Effector memory CD8-positive, alpha-beta T cell (primary cell): ENCODE measurements around the gene TNPO2.
A peak's percentile ranks its signal among the peaks of the same experiment; 100 is the strongest.
"Not testable (repeated sequence)": the region's sequence is repeated elsewhere in the genome, so short reads cannot be mapped to it uniquely, and the experiment has no call there.

Experiments used
- ATAC-seq: fragments of 150-1000 bp; cut with Tn5 transposase; replicated peaks from 2 replicates; pipeline ENCODE4 v1.10.0; 2021; ENCODE audit warnings: mild to moderate bottlenecking, moderate library complexity
- DNase-seq, 3 experiments: peaks; one replicate each; pipeline ENCODE4 v3.0.0; 2021
- H3K27ac Mint-ChIP-seq, 2 donors: one replicate each; pipeline ENCODE4 v1.8.0; 2022; ENCODE audit warnings: mild to moderate bottlenecking in 2 of 2, mixed read lengths in 2 of 2, moderate library complexity in 2 of 2
- H3K27me3 Mint-ChIP-seq, 2 donors: one replicate each; pipeline ENCODE4 v1.8.0; 2022; ENCODE audit warnings: mixed read lengths in 2 of 2
- H3K36me3 Mint-ChIP-seq: one replicate; pipeline ENCODE4 v1.8.0; 2022; ENCODE audit warnings: mild to moderate bottlenecking, moderate library complexity, mixed read lengths; ENCODE audit not compliant: insufficient read depth
- H3K4me1 Mint-ChIP-seq, 2 donors: one replicate each; pipeline ENCODE4 v1.8.0; 2022; ENCODE audit warnings: low read depth in 2 of 2, mixed read lengths in 2 of 2
- H3K4me3 Mint-ChIP-seq, 2 donors: one replicate each; pipeline ENCODE4 v1.8.0; 2022; ENCODE audit warnings: mild to moderate bottlenecking in 2 of 2, mixed read lengths in 2 of 2, moderate library complexity in 2 of 2
- H3K9me3 Mint-ChIP-seq, 2 donors: one replicate each; pipeline ENCODE4 v1.8.0; 2022; ENCODE audit warnings: mixed read lengths in 2 of 2

TNPO2 gene

DNA sequence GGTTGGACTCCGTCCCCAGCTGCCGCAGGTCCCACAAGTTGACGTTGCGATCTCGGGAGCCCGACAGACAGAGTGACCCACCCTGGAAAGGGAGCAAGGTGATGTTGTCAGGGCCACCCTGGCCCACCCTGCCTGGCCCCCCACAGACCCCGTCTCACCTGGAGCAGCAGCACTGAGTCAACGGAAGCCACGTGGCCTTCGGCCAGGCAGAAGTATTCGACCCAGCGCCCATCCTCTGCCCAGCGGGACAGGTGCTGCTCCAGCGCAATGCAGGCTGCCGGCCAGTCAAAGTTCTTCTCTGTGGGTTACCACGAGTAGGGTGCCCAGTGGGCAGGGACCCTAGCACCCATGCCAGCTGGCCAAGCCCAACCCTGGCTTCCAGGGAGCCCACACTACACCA is 29.1 kb downstream of the TNPO2 start:
- no peak overlapping the region for H3K4me3 Mint-ChIP-seq
- DNase-seq (no peak), ATAC-seq (no peak)
- H3K27ac Mint-ChIP-seq: no peak overlapping the region
- H3K36me3 Mint-ChIP-seq: peaks cover 11% of the 10 kb centered on the region
- peaks cover 0 to 3% of the 10 kb centered on the region in 2 donors for H3K4me1 Mint-ChIP-seq
- no peaks in the 10 kb centered on the region for H3K9me3 Mint-ChIP-seq
- H3K27me3 Mint-ChIP-seq: no peaks in the 10 kb centered on the region

DNA sequence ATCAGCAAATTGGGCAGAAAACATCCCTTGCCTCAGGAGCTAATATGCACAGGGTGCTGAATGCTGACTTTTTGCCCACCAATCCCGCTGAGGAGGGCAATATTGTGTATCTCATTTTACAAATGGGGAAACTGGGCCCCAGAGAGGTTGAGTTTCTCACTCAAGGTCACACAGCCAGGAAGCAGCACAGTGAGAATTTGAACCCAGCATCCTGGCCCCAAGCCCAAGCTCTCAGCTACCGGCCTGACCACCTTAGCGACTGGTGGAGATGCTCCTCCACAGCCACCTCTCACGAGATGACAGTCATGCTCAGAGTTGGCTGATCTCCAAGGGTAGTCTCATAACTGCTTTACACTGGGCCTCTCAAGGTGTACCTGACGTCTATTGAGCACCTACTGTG is 30.8 kb downstream of the TNPO2 start:
- no peak overlapping the region for H3K27ac Mint-ChIP-seq
- no peak overlapping the region for H3K4me3 Mint-ChIP-seq
- ATAC-seq (no peak), DNase-seq (no peak)
- no peaks in the 10 kb centered on the region for H3K9me3 Mint-ChIP-seq
- H3K27me3 Mint-ChIP-seq: no peaks in the 10 kb centered on the region
- H3K4me1 Mint-ChIP-seq: peaks cover 0 to 3% of the 10 kb centered on the region in 2 donors
- peaks cover 11% of the 10 kb centered on the region for H3K36me3 Mint-ChIP-seq

DNA sequence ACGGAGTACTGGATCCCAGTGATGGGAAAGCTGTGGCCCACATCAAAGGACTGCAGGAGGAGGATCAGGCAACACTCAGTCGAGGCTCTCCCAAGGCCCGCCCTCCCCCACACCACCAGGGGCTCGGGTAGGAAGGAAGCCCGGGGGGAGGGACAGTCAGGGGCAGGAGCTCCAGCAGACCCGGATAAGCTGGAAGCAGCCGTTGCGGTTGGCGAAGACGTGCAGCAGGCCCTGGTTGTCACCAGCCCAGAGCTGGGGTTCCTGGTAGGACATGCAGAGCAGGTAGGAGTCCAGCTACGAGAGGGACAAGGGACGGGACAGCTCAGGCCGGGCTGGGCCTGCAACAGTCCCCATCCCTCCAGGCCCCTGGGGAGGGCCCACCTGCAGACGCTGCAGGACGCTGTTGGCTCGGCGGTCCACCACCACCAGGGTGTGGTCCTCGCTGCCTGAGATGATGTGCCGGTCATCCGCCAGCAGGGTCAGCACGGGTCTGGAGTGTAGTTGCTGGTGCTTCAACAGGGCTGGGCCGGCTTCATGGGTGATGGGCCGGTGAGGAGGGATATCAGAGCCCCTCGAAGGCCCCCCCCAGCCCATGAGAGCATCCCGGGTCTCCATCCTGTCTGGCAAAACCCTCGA is 34.0 kb downstream of the TNPO2 start:
- Mint-ChIP-seq H3K27ac (peak overlapping the region in 1 of 2 donors; percentile 57), H3K4me3 (no peak overlapping the region), H3K27me3 (no peaks in the 10 kb centered on the region), H3K9me3 (no peaks in the 10 kb centered on the region), H3K4me1 (peaks cover 0 to 3% of the 10 kb centered on the region in 2 donors), H3K36me3 (peaks cover 3% of the 10 kb centered on the region)
- DNase-seq (no peak), ATAC-seq (no peak)

DNA sequence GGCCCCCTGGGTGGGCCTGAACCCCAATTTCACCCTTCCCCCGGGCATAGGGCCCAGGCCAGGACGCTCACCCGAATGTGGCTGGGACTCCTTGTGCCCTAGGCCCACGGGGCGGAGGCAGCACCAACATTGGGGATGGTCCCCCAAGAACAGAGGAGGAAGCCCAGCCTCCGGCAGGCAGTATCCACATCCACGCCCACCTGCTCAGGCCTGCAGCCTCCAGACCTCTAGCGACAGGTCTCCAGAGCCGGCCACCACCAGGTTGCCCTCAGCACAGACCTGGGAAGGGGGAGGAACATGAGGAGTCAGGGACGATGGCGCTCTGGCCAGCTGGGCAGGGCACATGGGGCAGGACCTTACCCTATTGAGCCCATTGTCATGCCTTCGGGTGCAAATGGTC is 34.7 kb downstream of the TNPO2 start:
- no peaks in the 10 kb centered on the region for H3K27me3 Mint-ChIP-seq
- no peak overlapping the region for H3K4me3 Mint-ChIP-seq
- no peaks in the 10 kb centered on the region for H3K9me3 Mint-ChIP-seq
- no peak overlapping the region for H3K27ac Mint-ChIP-seq
- peaks cover 0 to 3% of the 10 kb centered on the region in 2 donors for H3K4me1 Mint-ChIP-seq
- H3K36me3 Mint-ChIP-seq: peaks cover 3% of the 10 kb centered on the region
- DNase-seq (no peak), ATAC-seq (no peak)

DNA sequence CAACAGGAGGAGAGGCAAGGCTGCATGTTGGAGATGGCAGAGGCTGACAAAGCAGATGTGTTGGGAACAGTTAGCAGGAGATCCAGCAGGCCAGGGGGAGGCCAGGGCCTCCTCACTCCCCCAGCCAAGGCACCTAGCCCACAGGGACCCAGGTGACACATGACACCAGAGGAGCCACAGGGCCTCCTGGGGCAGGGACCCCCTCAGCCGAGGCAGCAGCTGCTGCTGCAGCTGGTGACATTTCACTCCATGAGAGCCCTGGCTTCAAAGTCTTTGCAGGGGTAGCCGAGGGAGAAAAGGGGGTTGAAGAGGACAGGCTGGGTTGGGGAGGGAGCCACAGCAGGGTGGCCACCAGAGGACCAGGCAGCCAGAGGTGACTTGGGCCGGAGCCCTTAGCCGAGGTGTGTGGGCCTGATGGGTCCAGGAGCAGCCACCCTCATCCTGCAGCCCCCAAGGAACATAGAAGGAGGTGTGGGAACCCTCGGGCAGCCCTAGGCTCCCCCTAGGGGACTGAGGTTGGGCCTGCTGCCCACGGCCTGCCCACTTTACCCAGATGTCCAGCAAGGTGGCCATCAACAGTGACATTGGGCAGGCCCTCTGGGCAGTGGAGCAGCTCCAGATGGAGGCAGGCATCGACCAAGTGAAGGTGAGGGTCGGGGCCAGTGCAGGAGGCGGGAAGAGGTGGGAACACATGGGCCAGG is 36.1 kb downstream of the TNPO2 start, which contains the start of gene GNG14:
Gene GNG14, plus strand, starts transcription at position 503 of the 701 bp plus-strand sequence. Its CDS starts 51 bp downstream, at position 554.
- ATAC-seq (no peak), DNase-seq (no peak)
- Mint-ChIP-seq H3K27ac (no peak within 1 kb of the TSS), H3K4me1 (peaks cover 0 to 3% of the 10 kb centered on the region in 2 donors), H3K4me3 (no peak within 1 kb of the TSS), H3K9me3 (no peaks in the 10 kb centered on the region), H3K27me3 (no peaks in the 10 kb centered on the region), H3K36me3 (peaks cover 10% of the 10 kb centered on the region)

DNA sequence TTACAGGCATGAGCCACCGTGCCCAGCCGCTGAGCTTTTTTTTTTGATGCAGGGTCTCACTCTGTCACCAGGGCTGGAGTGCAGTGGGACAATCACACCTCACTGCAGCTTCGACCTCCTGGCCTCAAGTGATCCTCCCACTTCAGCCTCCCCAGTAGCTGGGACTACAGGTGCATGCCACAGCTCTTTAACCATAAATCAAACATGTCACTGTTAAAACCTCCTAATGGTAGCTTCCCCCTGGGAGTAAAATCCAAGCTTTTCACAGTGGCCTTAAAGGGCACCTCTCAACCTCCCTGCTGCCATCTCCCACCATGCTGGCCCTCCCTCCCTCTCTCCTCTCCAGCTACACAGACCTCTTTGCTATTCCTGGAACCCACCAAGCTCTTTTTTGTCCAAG is 37.9 kb downstream of the TNPO2 start:
- Mint-ChIP-seq H3K27me3 (no peaks in the 10 kb centered on the region), H3K36me3 (peaks cover 26% of the 10 kb centered on the region), H3K4me3 (no peak overlapping the region), H3K9me3 (no peaks in the 10 kb centered on the region), H3K27ac (no peak overlapping the region), H3K4me1 (peaks cover 8 to 10% of the 10 kb centered on the region in 2 donors)
- ATAC-seq: no peak
- DNase-seq: no peak

DNA sequence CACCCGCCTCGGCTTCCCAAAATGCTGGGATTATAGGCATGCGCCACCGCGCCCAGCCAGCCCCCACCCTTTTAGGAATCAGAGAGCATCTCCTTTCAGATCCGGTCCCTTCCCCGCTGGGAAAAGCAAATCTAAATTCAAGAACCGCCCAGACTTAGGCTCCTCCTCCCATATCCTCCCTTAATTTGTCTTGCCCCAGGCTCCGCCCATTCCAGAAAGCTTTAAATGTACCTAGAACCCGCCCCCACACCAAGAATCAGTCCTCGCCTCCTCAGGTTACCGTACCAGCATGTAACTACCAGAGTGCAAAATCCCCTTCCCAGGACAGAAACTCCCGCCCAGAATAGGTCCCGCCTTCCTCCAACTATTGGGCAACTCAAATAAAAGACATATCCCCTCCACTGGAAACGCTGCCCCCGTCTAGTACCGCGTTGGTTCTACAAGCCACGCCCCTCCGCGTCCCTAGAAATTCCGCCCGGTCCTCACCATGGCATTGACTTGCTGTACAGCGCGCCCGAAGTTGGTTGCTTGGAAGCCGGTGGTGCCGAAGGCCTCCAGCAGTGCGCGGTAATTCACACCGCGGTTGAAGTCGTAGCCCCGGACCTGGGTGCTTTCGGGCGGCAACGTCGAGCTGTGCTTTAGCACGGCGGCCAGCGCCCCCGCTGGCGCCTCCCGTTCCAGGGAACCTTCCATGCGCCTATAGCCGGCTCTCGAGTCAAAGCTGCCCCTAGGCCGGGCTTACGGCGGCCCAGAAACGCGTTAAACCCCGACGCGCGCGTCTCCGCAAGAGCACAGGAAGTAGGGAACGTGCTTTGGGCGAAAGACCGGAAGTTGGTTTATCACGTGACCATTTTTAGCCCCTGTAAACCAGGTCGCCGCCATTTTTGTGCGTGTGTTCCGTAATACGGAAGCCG is 42.4 kb downstream of the TNPO2 start, which contains the start of gene DHPS:
Gene DHPS, minus strand, starts transcription at position 807 of the 914 bp plus-strand sequence. Its CDS starts 114 bp downstream, at position 693.
- Mint-ChIP-seq H3K4me1 (peaks cover 20 to 24% of the 10 kb centered on the region in 2 donors), H3K27ac (peak within 1 kb of the TSS; percentile 88 to 91), H3K9me3 (no peaks in the 10 kb centered on the region), H3K36me3 (peaks cover 61% of the 10 kb centered on the region), H3K4me3 (peak within 1 kb of the TSS; percentile 92 to 94), H3K27me3 (no peaks in the 10 kb centered on the region)
- ATAC-seq (peak; percentile 81), DNase-seq (peak; percentile 83 to 90 (median 87))

DNA sequence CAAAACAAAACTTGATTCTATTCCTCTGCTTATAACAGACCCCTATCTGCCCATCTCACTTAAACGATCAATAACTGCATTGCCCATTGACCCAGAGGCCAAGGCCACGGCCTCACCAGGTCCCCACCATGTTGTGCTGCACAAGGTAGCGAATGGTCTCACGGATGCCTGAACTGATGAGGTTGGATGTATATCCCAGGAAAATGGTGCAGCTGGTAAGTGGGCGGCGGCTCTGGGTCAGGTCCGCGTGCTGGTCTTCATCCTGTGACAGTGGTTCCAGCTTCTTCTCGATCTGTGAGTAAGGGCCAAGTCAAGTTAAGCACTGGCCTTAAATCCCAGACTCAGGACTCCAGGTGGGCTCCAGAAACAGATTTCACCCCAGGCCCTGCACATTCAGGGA is 43.7 kb downstream of the TNPO2 start:
- DNase-seq: no peak
- peak overlapping the region in 1 of 2 donors; percentile 91 for H3K27ac Mint-ChIP-seq
- H3K27me3 Mint-ChIP-seq: no peaks in the 10 kb centered on the region
- peaks cover 23 to 26% of the 10 kb centered on the region in 2 donors for H3K4me1 Mint-ChIP-seq
- no peak for ATAC-seq
- no peaks in the 10 kb centered on the region for H3K9me3 Mint-ChIP-seq
- peaks cover 67% of the 10 kb centered on the region for H3K36me3 Mint-ChIP-seq
- H3K4me3 Mint-ChIP-seq: peak overlapping the region; percentile 25 to 92

DNA sequence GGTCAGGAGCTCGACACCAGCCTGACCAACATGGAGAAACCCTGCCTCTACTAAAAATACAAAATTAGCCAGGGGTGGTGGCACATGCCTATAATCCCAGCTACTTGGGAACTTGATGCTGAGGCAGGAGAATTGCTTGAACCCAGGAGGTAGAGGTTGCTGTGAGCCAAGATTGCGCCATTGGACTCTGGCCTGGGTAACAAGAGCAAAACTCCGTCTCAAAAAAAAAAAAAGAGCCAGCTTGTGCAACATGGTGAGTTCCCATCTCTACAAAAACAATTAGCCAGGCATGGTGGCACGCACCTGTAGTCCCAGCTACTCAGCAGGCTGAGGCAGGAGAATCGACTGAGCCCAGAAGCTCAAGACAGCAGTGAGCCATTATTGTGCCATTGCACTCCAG is 45.7 kb downstream of the TNPO2 start:
- DNase-seq, H3K4me3 Mint-ChIP-seq, H3K27me3 Mint-ChIP-seq, H3K9me3 Mint-ChIP-seq, H3K27ac Mint-ChIP-seq, ATAC-seq: not testable (repeated sequence)
- Mint-ChIP-seq H3K4me1 (peaks cover 25 to 26% of the 10 kb centered on the region in 2 donors), H3K36me3 (peaks cover 82% of the 10 kb centered on the region)

DNA sequence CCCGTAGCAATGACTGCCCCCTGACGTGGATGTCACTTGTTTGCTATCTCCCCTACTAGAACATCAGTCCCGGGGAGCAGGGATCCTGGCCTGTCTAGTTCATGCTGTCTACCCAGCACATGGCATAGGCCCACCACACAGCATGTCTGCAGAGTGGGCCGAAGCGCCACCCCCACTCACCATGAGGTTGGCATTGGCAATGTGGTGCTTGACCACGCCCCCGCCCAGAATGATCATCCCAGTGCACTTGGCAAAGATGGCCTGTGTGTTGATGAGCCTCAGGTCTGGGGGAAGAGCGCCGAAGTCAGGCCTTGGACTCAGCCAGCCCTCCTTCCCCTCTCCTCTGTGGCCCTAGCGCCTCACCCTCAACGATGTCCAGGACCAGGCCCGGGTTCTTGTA is 46.8 kb downstream of the TNPO2 start:
- H3K27ac Mint-ChIP-seq: no peak overlapping the region

DNA sequence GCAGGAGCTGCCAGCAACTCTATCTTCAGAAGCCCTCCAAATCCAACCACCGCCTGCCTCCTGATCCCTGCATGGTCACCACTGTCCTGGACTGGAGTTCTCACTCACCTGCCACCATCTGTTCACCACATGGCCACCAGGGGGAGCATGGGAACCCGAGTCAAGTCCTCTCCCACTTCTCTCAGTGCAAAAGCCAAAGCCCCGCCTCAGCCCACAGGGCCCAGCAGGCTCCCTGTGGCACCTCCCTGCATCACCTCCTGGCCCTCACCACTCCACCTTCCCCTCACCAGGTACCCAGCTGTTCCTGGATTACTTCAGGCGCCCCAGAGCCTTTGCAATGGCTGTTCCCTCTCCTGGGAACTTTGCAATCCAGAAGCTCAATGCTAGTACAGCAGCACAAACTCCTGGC is 47.3 kb downstream of the TNPO2 start:
- peak overlapping the region in 1 of 2 donors; percentile 35 for H3K4me3 Mint-ChIP-seq
- peak; percentile 54 for ATAC-seq
- H3K36me3 Mint-ChIP-seq: peaks cover 81% of the 10 kb centered on the region
- no peaks in the 10 kb centered on the region for H3K27me3 Mint-ChIP-seq
- H3K9me3 Mint-ChIP-seq: no peaks in the 10 kb centered on the region
- peak; percentile 77 to 84 (median 81) for DNase-seq
- no peak overlapping the region for H3K27ac Mint-ChIP-seq
- H3K4me1 Mint-ChIP-seq: peaks cover 28 to 30% of the 10 kb centered on the region in 2 donors

More for the DNA sequence above, 46.8 kb downstream of the TNPO2 start:
- H3K27me3 Mint-ChIP-seq: no peaks in the 10 kb centered on the region
- ATAC-seq (no peak), DNase-seq (no peak)
- H3K4me1 Mint-ChIP-seq: peaks cover 28 to 29% of the 10 kb centered on the region in 2 donors
- peak overlapping the region in 1 of 2 donors; percentile 35 for H3K4me3 Mint-ChIP-seq
- no peaks in the 10 kb centered on the region for H3K9me3 Mint-ChIP-seq
- H3K36me3 Mint-ChIP-seq: peaks cover 84% of the 10 kb centered on the region

DNA sequence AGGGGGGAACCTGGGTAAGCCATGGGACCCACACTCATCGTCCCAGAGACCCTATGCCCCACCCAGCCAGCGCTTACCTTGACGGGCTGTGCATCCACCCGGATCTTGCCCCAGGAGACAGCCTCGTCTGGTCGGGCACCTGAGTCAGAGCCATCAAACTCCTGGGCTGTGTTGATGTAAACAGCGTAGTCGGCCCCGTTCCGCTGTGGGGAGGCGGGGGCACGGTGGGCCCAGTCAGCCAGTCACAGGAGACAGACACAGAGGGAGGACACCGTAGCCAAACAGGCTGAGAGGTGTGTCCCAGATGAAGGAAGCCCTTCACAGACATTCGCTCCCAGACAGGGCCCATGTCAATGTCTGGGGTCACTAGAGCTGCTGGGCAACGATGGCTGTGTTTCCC is 47.8 kb downstream of the TNPO2 start:
- no peak for ATAC-seq
- DNase-seq: no peak
- Mint-ChIP-seq H3K4me3 (no peak overlapping the region), H3K9me3 (no peaks in the 10 kb centered on the region), H3K4me1 (peaks cover 24 to 25% of the 10 kb centered on the region in 2 donors), H3K27me3 (no peaks in the 10 kb centered on the region), H3K27ac (no peak overlapping the region), H3K36me3 (peaks cover 79% of the 10 kb centered on the region)

DNA sequence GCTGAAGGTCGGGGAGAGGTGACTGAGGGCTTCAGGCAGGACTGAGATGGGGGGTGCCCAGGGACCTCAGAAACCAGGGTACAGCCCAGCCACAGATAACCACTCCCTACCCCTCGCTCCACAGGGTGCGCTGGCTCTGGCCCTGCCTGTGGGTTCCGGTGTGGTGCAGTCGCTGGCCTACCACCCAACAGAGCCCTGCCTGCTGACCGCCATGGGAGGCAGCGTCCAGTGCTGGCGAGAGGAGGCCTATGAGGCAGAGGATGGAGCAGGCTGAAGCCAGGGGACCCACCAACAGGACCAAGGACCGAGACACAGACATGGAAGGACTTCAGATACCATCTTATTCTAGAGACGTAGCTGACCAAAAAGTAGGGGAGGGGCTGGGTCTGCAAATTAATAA is 48.3 kb downstream of the TNPO2 start:
- ATAC-seq (no peak), DNase-seq (no peak)
- no peaks in the 10 kb centered on the region for H3K27me3 Mint-ChIP-seq
- peaks cover 26% of the 10 kb centered on the region in 2 donors for H3K4me1 Mint-ChIP-seq
- peaks cover 78% of the 10 kb centered on the region for H3K36me3 Mint-ChIP-seq
- no peak overlapping the region for H3K4me3 Mint-ChIP-seq
- no peaks in the 10 kb centered on the region for H3K9me3 Mint-ChIP-seq
- H3K27ac Mint-ChIP-seq: no peak overlapping the region
